Ectodermal cell (in vitro differentiated cells): ENCODE data around the gene OGFOD3.
"Not testable (repeated sequence)": the region's sequence is repeated elsewhere in the genome, so short reads cannot be mapped to it uniquely, and the experiment has no call there.

Source experiments
- H3K27ac ChIP-seq: 2 replicates; pipeline ENCODE4 v1.7.0; 2013; ENCODE audit warnings: mild to moderate bottlenecking, low read depth, low read length; ENCODE audit not compliant: insufficient read depth, poor library complexity, severe bottlenecking
- H3K27me3 ChIP-seq: 2 replicates; pipeline ENCODE4 v1.7.0; 2013; ENCODE audit warnings: mild to moderate bottlenecking, low read length; ENCODE audit not compliant: insufficient read depth, control insufficient read depth, poor library complexity, severe bottlenecking
- H3K36me3 ChIP-seq: one replicate; pipeline ENCODE4 v1.7.0; 2013; ENCODE audit warnings: low read length; ENCODE audit not compliant: control insufficient read depth, insufficient read depth
- H3K4me1 ChIP-seq: one replicate; pipeline ENCODE4 v1.7.0; 2013; ENCODE audit warnings: low read length; ENCODE audit not compliant: control insufficient read depth, insufficient read depth
- H3K4me3 ChIP-seq: 2 replicates; pipeline ENCODE4 v1.7.0; 2013; ENCODE audit warnings: low read depth, low read length, control low read depth; ENCODE audit not compliant: insufficient read depth
- H3K9me3 ChIP-seq: 2 replicates; pipeline ENCODE4 v1.7.0; 2013; ENCODE audit warnings: mild to moderate bottlenecking, low read length, moderate library complexity; ENCODE audit not compliant: control insufficient read depth
- WGBS, 2 experiments: methylation state at CpG; one replicate each; pipeline ENCODE4 v1.1.7; 2013; ENCODE audit warnings: missing lambda C conversion rate in 2 of 2; 5-methylcytosine and 5-hydroxymethylcytosine counted together

OGFOD3 gene

GRCh38 chr17:82373072-82373452, 45.3 kb downstream of the OGFOD3 start:
- H3K27ac ChIP-seq, result not testable (repeated sequence)
- 93% methylated on average over 10 of the region's 10 CpGs for WGBS, 2 experiments

DNA sequence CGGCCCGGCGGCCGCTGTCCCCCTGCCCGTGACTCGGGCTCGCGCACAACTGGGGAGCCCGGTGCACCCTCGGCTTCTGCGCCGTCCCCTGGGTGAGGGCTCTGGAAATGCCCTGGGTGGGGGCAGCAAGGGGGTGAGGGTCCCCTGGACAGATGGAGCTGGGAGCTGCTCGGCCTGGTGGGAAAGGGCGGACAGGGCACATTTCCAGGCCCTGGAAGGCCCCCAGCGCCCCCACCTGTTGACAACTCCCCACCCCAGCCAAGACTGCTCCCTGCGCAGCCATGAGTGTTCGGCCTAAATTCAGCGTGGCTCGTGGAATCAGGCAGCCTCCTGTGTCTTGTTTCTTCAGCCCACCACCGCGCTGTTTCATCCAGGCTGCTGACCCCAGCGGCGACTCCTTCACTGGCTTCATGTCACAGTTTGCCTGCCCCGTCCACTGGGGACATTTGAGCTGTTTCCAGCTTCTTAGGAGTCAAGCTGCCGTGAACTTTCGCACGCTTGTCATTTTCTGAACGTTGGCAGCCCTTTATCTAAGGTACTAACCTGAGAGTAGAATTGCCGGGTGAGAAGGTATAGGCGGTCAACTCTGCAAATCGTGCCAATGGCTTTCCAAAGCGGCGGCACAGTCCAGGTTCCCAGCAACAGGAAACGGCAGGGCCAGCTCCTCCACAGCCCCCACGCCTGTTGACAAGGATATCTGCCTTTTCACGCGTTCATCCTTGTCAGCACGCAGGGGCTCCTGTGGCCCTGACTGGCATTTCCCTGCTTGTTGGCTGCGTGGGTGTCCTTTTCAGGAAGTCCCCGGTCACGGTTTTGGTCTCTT, 45.9 kb downstream of the OGFOD3 start:
- Histone ChIP-seq H3K9me3 (no peaks in the 10 kb centered on the region), H3K27ac (no peak overlapping the region), H3K36me3 (no peaks in the 10 kb centered on the region), H3K27me3 (peaks cover 66% of the 10 kb centered on the region), H3K4me3 (peak overlapping the region; percentile 29), H3K4me1 (peaks cover 10% of the 10 kb centered on the region)
- WGBS, 2 experiments, result 71 to 73% methylated on average over 41 of the region's 41 CpGs

More at GRCh38 chr17:82373072-82373452, 45.3 kb downstream of the OGFOD3 start:
- H3K9me3 ChIP-seq, H3K36me3 ChIP-seq, H3K4me3 ChIP-seq: not testable (repeated sequence)
- Histone ChIP-seq H3K4me1 (peaks cover 10% of the 10 kb centered on the region), H3K27me3 (peaks cover 66% of the 10 kb centered on the region)

DNA sequence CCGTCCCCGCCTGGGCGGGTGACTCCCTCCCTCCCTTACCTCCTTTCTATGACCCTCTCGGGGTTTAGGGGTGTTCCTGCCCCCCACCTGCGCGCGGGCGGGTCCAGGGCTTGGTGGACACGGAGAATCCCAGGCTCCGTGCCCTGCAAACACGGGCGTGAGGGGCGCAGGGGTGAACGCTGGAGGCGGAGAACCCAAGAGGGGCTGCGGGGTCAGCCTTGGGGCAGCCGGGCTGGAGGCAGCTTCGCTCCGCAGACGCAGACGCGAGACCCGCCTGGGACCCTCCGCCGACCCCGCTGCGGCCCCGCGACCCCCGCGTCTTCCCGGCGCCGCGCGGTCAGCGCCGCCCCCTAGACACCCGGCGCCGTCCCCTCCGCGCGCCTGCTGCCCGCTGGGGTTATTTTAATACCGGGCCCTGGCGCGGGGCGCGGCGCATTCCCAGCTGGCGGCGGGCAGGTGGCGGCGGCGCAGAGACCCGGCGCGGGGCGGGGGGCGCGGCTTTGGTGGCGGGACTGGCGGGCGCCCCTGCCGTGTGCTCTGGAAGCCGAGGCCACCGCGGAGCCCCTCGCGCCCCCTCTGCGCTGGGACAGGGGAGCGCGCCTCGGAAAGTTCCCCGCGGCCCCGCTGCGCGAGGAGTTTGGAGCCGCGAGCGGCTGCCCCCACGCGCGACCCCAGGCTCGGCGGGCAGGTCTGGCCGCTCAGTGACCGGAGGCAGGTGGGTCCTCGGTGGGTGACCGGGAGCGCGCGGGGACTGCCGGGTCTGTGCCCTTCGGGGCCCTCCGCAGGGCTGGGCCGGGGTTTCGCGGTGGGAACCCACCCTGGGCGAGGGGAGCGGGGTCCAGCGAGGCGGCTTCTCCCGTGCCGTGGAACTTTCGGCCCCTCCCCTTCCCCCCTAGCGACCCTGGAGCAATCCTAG, 46.8 kb downstream of the OGFOD3 start, which contains the start of gene UTS2R:
TSS of gene UTS2R (plus strand) at position 433 of the 916 bp plus-strand sequence. CDS start 2,560 bp downstream, outside the sequence.
- H3K27ac ChIP-seq, result no peak within 1 kb of the TSS
- H3K4me3 ChIP-seq, result peak within 1 kb of the TSS; percentile 29
- 11 to 12% methylated on average over 109 of the region's 109 CpGs for WGBS, 2 experiments
- H3K4me1 ChIP-seq, result peaks cover 10% of the 10 kb centered on the region
- no peaks in the 10 kb centered on the region for H3K36me3 ChIP-seq
- H3K9me3 ChIP-seq, result no peaks in the 10 kb centered on the region
- H3K27me3 ChIP-seq, result peaks cover 66% of the 10 kb centered on the region

DNA sequence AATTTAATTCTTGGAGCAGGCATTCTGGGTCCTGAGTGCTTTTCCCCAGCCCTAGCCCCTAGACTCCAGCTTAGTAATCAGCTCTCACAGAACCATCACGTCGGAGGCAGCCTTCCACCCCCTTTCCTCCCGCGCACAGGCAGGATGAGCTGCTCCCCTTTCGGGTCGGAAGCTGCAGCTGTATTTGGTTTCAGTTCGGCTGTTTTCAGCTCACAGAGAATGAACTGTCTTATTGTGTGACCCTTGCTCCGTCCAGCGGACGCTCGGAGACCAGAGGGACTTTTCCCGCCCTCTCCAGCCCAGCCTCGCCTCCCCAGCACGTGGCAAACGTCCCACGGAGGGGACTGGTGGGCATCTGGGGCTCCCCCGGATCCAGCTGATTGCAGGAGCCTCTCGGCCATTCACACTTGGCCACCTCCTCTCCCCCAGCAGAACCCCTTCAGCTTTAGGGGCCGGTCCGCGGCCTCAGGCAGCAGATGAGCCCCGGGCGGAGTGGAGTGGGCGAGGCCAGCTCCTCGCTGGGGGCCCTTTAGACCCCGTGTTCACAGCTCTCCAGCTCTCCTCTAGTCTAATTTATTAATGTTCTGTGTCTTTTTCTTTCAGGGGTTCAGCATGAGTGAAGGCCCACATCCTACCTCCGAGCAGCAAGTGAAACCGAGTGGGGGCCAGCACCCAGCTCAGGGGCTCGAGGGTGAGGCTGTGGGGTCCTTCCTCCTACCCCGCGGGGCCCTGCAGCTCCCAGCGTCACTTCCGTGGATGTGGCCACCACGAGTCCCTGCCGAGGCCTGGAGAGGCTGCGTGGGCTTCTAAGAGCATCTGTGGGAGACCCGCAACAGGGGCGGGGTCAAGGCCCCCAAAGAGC, 47.7 kb downstream of the OGFOD3 start:
- Histone ChIP-seq H3K9me3 (no peaks in the 10 kb centered on the region), H3K4me1 (peaks cover 10% of the 10 kb centered on the region), H3K27me3 (peaks cover 62% of the 10 kb centered on the region), H3K4me3 (peak overlapping the region; percentile 29), H3K27ac (no peak overlapping the region), H3K36me3 (no peaks in the 10 kb centered on the region)
- WGBS, 2 experiments, result 70 to 71% methylated on average over 38 of the region's 38 CpGs

GRCh38 chr17:82369211-82369610, 49.2 kb downstream of the OGFOD3 start:
- Histone ChIP-seq H3K9me3 (no peaks in the 10 kb centered on the region), H3K27ac (no peak overlapping the region), H3K27me3 (peaks cover 48% of the 10 kb centered on the region), H3K4me3 (no peak overlapping the region), H3K36me3 (no peaks in the 10 kb centered on the region), H3K4me1 (peaks cover 10% of the 10 kb centered on the region)
- 88 to 96% methylated on average over 6 to 7 of the region's 7 CpGs for WGBS, 2 experiments

DNA sequence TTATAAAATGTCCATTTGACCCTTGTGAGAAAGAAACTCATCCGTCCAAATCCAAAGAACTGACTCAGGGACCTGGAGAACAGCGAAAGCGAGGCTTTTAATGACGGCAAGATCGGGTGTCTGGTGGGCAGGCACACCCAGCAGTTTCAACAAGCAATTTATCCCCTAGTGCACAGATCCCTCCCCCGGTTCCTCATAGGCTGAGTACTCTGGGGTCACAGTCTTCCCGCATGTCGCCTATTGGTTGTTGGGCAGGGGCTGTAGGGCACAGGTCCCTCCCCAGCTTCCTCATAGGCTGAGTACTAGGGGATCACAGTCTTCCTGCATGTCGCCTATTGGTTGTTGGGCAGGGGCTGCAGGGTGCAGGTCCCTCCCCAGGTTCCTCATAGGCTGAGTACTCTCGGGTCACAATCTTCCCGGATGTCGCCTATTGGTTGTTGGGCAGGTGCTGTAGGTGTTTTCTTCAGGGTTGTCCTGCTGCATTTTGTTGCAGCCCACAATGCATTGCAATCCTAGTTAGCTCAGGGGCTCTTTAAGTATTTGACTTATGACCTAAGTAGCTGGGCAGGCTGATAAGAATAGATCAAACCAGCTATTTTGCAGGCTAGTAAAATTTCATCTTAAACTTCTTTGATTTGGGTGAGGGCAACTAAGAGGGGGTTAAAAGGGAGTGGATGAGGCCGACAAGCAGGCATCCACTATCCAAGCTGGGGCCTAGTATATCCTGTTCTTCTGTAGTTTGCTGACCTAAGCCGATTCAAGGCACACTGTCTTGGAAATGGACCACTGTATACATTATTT, 50.5 kb downstream of the OGFOD3 start:
- WGBS, 2 experiments, result 92% methylated on average over 13 to 14 of the region's 14 CpGs
- no peaks in the 10 kb centered on the region for H3K9me3 ChIP-seq
- H3K4me1 ChIP-seq, result peaks cover 10% of the 10 kb centered on the region
- no peak overlapping the region for H3K27ac ChIP-seq
- no peak overlapping the region for H3K4me3 ChIP-seq
- no peaks in the 10 kb centered on the region for H3K36me3 ChIP-seq
- peaks cover 35% of the 10 kb centered on the region for H3K27me3 ChIP-seq

- no peak overlapping the region for H3K27ac ChIP-seq
- H3K36me3 ChIP-seq, result no peaks in the 10 kb centered on the region
- 86 to 94% methylated on average over 7 of the region's 7 CpGs for WGBS, 2 experiments
- peaks cover under 1% of the 10 kb centered on the region for H3K4me1 ChIP-seq
- no peak overlapping the region for H3K4me3 ChIP-seq
- peaks cover 23% of the 10 kb centered on the region for H3K27me3 ChIP-seq
- H3K9me3 ChIP-seq, result no peaks in the 10 kb centered on the region
Measured at GRCh38 chr17:82366749-82367148, 51.6 kb downstream of the OGFOD3 start.

DNA sequence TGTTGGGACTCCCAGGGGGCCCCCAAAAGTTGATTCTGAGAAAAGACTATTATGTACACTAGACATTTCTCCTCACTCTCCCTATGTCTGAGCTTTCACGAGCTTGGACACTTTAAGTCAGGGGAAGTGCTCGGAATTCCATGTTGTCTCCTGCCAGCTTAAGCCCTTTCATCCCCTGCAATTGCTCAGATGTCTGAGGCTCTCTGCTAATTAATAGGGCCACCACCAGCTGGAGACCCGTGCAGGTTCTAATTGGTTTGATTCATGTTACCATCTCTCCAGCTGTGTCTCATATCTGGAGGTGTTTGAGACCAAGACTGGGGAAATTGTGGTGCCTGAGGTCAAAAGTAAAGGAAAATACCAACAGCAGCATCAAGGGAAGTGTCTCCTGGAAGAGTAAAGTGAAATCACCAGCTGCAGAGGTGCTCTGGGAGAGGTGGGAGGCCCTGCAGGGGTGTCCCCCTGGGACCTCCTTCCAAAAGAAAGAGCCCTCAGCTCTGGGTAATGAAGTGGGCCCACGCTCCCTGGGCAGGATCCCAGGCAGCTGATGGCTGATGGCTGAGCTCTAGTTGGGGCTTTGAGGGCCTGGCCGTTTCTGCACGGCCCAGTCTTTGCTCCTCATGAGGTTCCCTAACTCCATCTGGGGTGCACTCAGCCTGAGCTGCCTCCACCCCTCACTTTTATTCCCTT, 52.6 kb downstream of the OGFOD3 start:
- no peaks in the 10 kb centered on the region for H3K4me1 ChIP-seq
- 83 to 88% methylated on average over 6 of the region's 6 CpGs for WGBS, 2 experiments
- no peak overlapping the region for H3K27ac ChIP-seq
- H3K9me3 ChIP-seq, result no peaks in the 10 kb centered on the region
- peaks cover 13% of the 10 kb centered on the region for H3K27me3 ChIP-seq
- H3K4me3 ChIP-seq, result no peak overlapping the region
- no peaks in the 10 kb centered on the region for H3K36me3 ChIP-seq
